Measurements from ENCODE around the gene KCNMA1.

The KCNMA1 gene

GRCh38 chr10:77458986-77459590 lies 178.5 kb downstream of the KCNMA1 start:
- no peak overlapping the region for H3K27ac ChIP-seq
- TF ChIP-seq ZFX (IDR thresholded peaks at IDR 0.05; ENCODE audit: borderline replicate concordance) = no peak
- no peak for TF ChIP-seq CTCF (IDR thresholded peaks at IDR 0.05)

GRCh38 chr10:77457721-77458120 lies 179.9 kb downstream of the KCNMA1 start:
- no peak for TF ChIP-seq CTCF (IDR thresholded peaks at IDR 0.05)
- no peak for TF ChIP-seq ZFX (IDR thresholded peaks at IDR 0.05; ENCODE audit: borderline replicate concordance)
- H3K27ac ChIP-seq = no peak overlapping the region

- TF ChIP-seq CTCF (IDR thresholded peaks at IDR 0.05) (no peak), ZFX (IDR thresholded peaks at IDR 0.05; ENCODE audit: borderline replicate concordance) (no peak)
- no peak overlapping the region for H3K27ac ChIP-seq
Measured at GRCh38 chr10:77457266-77457665, 180.3 kb downstream of the KCNMA1 start.

GRCh38 chr10:77456414-77456813 lies 181.2 kb downstream of the KCNMA1 start:
- no peak overlapping the region for H3K27ac ChIP-seq
- TF ChIP-seq ZFX (IDR thresholded peaks at IDR 0.05; ENCODE audit: borderline replicate concordance) (no peak), CTCF (IDR thresholded peaks at IDR 0.05) (0 out of 2 replicates have a peak, but pooled peaks have one; percentile 10)

GRCh38 chr10:77455561-77455960 lies 182.0 kb downstream of the KCNMA1 start:
- H3K27ac ChIP-seq = no peak overlapping the region
- no peak for TF ChIP-seq ZFX (IDR thresholded peaks at IDR 0.05; ENCODE audit: borderline replicate concordance)
- TF ChIP-seq CTCF (IDR thresholded peaks at IDR 0.05) = no peak

- no peak overlapping the region for H3K27ac ChIP-seq
- TF ChIP-seq CTCF (IDR thresholded peaks at IDR 0.05) (no peak), ZFX (IDR thresholded peaks at IDR 0.05; ENCODE audit: borderline replicate concordance) (no peak)
Measured at GRCh38 chr10:77452952-77453564, 184.6 kb downstream of the KCNMA1 start.

GRCh38 chr10:77451886-77452285 lies 185.7 kb downstream of the KCNMA1 start:
- TF ChIP-seq CTCF (IDR thresholded peaks at IDR 0.05) (no peak), ZFX (IDR thresholded peaks at IDR 0.05; ENCODE audit: borderline replicate concordance) (no peak)
- H3K27ac ChIP-seq = no peak overlapping the region

Measured in 22Rv1 (cell line).